Peyer's patch (tissue), 4 donors: ENCODE data around the gene NPM1.

ENCODE experiments used
- CTCF ChIP-seq, 6 experiments: fragments of 450-650 bp in 4 of 6; fragments of 200-600 bp in 2 of 6; sonication (generic) in 1 of 6; IDR thresholded peaks; one replicate each; pipeline ENCODE4 v1.5.1; 2017 to 2019; ENCODE audit warnings: antibody characterized with exemption in 6 of 6, mild to moderate bottlenecking in 3 of 6, moderate library complexity in 1 of 6
- POLR2A ChIP-seq, 2 donors: fragments of 450-650 bp; IDR thresholded peaks; one replicate each; pipeline ENCODE4 v1.5.1; 2017; ENCODE audit warnings: antibody characterized with exemption in 2 of 2, mild to moderate bottlenecking in 2 of 2, moderate library complexity in 2 of 2

GRCh38 chr5:171449426-171449825, 61.8 kb downstream of the NPM1 start:
- no peak for TF ChIP-seq CTCF (IDR thresholded peaks at IDR 0.05)
- TF ChIP-seq POLR2A (IDR thresholded peaks at IDR 0.05), result no peak
